H1 (cell line): ENCODE measurements around the gene MCTS1. TPM values are rescaled to one million over a fixed set of nuclear protein-coding genes. Genes with fewer than 3 reads are reported as not detected.

ENCODE experiments used
- ATF3 ChIP-seq: IDR thresholded peaks from 2 replicates; pipeline ENCODE4 v1.6.1; 2011; ENCODE audit warnings: low read depth, mild to moderate bottlenecking, low read length; ENCODE audit not compliant: insufficient read depth
- CTCF ChIP-seq, 3 experiments: IDR thresholded peaks; 1 replicate in 2 of 3; 2 replicates in 1 of 3; pipeline versions ENCODE4 v1.5.1 to v1.6.1; 2011; ENCODE audit warnings: low read length in 3 of 3, mild to moderate bottlenecking in 3 of 3, inconsistent platforms in 2 of 3, low read depth in 1 of 3, moderate library complexity in 1 of 3; ENCODE audit not compliant: insufficient read depth in 1 of 3; ENCODE audit errors: control extremely low read depth in 1 of 3
- EZH2 ChIP-seq: fragments of 200-600 bp; sonication (generic); IDR thresholded peaks from 2 replicates; pipeline ENCODE4 v1.7.1; 2012; ENCODE audit warnings: low read depth, mild to moderate bottlenecking, moderate library complexity, low read length, inconsistent platforms; ENCODE audit not compliant: severe bottlenecking
- GABPA ChIP-seq: IDR thresholded peaks from 2 replicates; pipeline ENCODE4 v1.6.1; 2011; ENCODE audit warnings: mild to moderate bottlenecking, low read length, moderate library complexity, borderline replicate concordance; ENCODE audit not compliant: insufficient read depth
- polyA plus RNA-seq, 7 experiments: library from polyadenylated mRNA; depleted of rRNA in 3 of 7; stranded (reverse) in 5 of 7; unstranded in 2 of 7; fragments of >200 nt in 5 of 7; fragments of 200-250 nt in 2 of 7; gene quantifications; 1 replicate in 5 of 7; 2 replicates in 1 of 7; 4 replicates in 1 of 7; pipeline versions ENCODE4 v1.2.1 to v1.2.3, GENCODE V29; 2011 to 2013; ENCODE audit warnings: missing spikeins in 2 of 7, mixed read lengths in 2 of 7
- total RNA-seq: library from RNA; stranded (reverse); fragmentation: NEBNext Ultra II Directional; extraction: Animal tissue kit (Norgen Biotek cat#: 25700); gene quantifications from 2 replicates; pipeline ENCODE4 v1.2.1, GENCODE V29; 2021

MCTS1 gene
- total and polyA plus RNA-seq, 2 of the 8 experiments (the other 6 are each of a cell fraction or from before 2014, with no cell fraction given), result 19.2 to 31.6 TPM

GRCh38 chrX:120614816-120615215, 10.9 kb downstream of the MCTS1 start (continued):
- TF ChIP-seq GABPA (no peak), EZH2 (no peak), CTCF (IDR thresholded peaks at IDR 0.05; ENCODE audit: control extremely low read depth in 1 of 3, insufficient read depth in 1 of 3, low read depth in 1 of 3, low read length in 3 of 3) (no peak), ATF3 (no peak)
